ENCODE results near the gene CLN5.

The CLN5 gene

GRCh38 chr13:76968041-76968440 is 23.8 kb upstream of the CLN5 start:
- no peak for DNase-seq (ENCODE audit: low read depth)
- no peak overlapping the region for H3K4me3 ChIP-seq (ENCODE audit: low read length)
- no peak for TF ChIP-seq CTCF (conservative IDR thresholded peaks at IDR 0.05; ENCODE audit: low read depth, low read length)

GRCh38 chr13:76969488-76970365 is 22.2 kb upstream of the CLN5 start:
- DNase-seq (ENCODE audit: low read depth), result no peak
- no peak overlapping the region for H3K4me3 ChIP-seq (ENCODE audit: low read length)
- no peak for TF ChIP-seq CTCF (conservative IDR thresholded peaks at IDR 0.05; ENCODE audit: low read depth, low read length)

GRCh38 chr13:76971215-76971614 is 20.7 kb upstream of the CLN5 start:
- DNase-seq (ENCODE audit: low read depth), result no peak
- no peak overlapping the region for H3K4me3 ChIP-seq (ENCODE audit: low read length)
- no peak for TF ChIP-seq CTCF (conservative IDR thresholded peaks at IDR 0.05; ENCODE audit: low read depth, low read length)

- TF ChIP-seq CTCF (conservative IDR thresholded peaks at IDR 0.05; ENCODE audit: low read depth, low read length), result no peak
- no peak for DNase-seq (ENCODE audit: low read depth)
- H3K4me3 ChIP-seq (ENCODE audit: low read length), result no peak overlapping the region
These were observed 19.7 kb upstream of the CLN5 start for GRCh38 chr13:76971851-76972829.

- no peak for DNase-seq (ENCODE audit: low read depth)
- H3K4me3 ChIP-seq (ENCODE audit: low read length), result no peak overlapping the region
- no peak for TF ChIP-seq CTCF (conservative IDR thresholded peaks at IDR 0.05; ENCODE audit: low read depth, low read length)
These were observed 17.8 kb upstream of the CLN5 start for GRCh38 chr13:76973920-76974617.

- no peak for TF ChIP-seq CTCF (conservative IDR thresholded peaks at IDR 0.05; ENCODE audit: low read depth, low read length)
- H3K4me3 ChIP-seq (ENCODE audit: low read length), result no peak overlapping the region
- DNase-seq (ENCODE audit: low read depth), result no peak
These were observed 17.3 kb upstream of the CLN5 start for GRCh38 chr13:76974618-76974975.

Measured in retinal pigment epithelial cell (primary cell).